ENCODE results near the gene UTP14C. TPM values are rescaled to one million over a fixed set of nuclear protein-coding genes. Genes with fewer than 3 reads are reported as not detected.
"Not testable (repeated sequence)": the region's sequence is repeated elsewhere in the genome, so short reads cannot be mapped to it uniquely, and the experiment has no call there.

The UTP14C gene, protein sequence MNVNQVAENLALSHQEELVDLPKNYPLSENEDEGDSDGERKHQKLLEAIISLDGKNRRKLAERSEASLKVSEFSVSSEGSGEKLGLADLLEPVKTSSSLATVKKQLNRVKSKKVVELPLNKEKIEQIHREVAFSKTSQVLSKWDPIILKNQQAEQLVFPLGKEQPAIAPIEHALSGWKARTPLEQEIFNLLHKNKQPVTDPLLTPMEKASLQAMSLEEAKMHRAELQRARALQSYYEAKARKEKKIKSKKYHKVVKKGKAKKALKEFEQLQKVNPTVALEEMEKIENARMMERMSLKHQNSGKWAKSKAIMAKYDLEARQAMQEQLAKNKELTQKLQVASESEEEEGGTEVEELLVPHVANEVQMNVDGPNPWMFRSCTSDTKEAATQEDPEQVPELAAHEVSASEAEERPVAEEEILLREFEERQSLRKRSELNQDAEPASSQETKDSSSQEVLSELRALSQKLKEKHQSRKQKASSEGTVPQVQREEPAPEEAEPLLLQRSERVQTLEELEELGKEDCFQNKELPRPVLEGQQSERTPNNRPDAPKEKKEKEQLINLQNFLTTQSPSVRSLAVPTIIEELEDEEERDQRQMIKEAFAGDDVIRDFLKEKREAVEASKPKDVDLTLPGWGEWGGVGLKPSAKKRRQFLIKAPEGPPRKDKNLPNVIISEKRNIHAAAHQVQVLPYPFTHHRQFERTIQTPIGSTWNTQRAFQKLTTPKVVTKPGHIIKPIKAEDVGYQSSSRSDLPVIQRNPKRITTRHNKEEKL
- 12.5 TPM for total RNA-seq

- peaks cover 0 to 4% (median 0%) of the 10 kb centered on the region in 3 donors for H3K4me1 ChIP-seq (ENCODE audit: control insufficient read depth in 3 of 3, insufficient read depth in 3 of 3, low read length in 3 of 3)
- no peak within 1 kb of the TSS for H3K9ac ChIP-seq (ENCODE audit: low read depth in 1 of 3, low read length in 3 of 3)
- H3K27me3 ChIP-seq (ENCODE audit: control insufficient read depth in 3 of 3, insufficient read depth in 3 of 3, low read length in 3 of 3): no peaks in the 10 kb centered on the region
- peaks cover 6 to 40% (median 28%) of the 10 kb centered on the region in 3 donors for H3K36me3 ChIP-seq (ENCODE audit: control insufficient read depth in 3 of 3, insufficient read depth in 3 of 3, low read length in 3 of 3)
- H3K9me3 ChIP-seq (ENCODE audit: control insufficient read depth in 3 of 3, low read length in 3 of 3): no peaks in the 10 kb centered on the region
- H3K27ac ChIP-seq (ENCODE audit: low read depth, low read length): no peak within 1 kb of the TSS
- no peak within 1 kb of the TSS for H3K4me3 ChIP-seq (ENCODE audit: low read length in 3 of 3)
Observed at GRCh38 chr13:52024481-52024880, at the start of gene UTP14C. Gene UTP14C, plus strand, starts transcription at chr13:52024691. Its CDS starts 4,114 bp downstream, at chr13:52028805.

- H3K9me3 ChIP-seq (ENCODE audit: control insufficient read depth in 3 of 3, low read length in 3 of 3): no peaks in the 10 kb centered on the region
- H3K27ac ChIP-seq (ENCODE audit: low read depth, low read length): no peak overlapping the region
- H3K4me3 ChIP-seq (ENCODE audit: low read length in 3 of 3): no peak overlapping the region
- H3K36me3 ChIP-seq (ENCODE audit: control insufficient read depth in 3 of 3, insufficient read depth in 3 of 3, low read length in 3 of 3): peaks cover 0 to 9% (median 0%) of the 10 kb centered on the region in 3 donors
- no peak overlapping the region for H3K9ac ChIP-seq (ENCODE audit: low read depth in 1 of 3, low read length in 3 of 3)
- H3K4me1 ChIP-seq (ENCODE audit: control insufficient read depth in 3 of 3, insufficient read depth in 3 of 3, low read length in 3 of 3): no peaks in the 10 kb centered on the region
- no peaks in the 10 kb centered on the region for H3K27me3 ChIP-seq (ENCODE audit: control insufficient read depth in 3 of 3, insufficient read depth in 3 of 3, low read length in 3 of 3)
Observed at GRCh38 chr13:51976423-51976822, 48.1 kb upstream of the UTP14C start.

DNA sequence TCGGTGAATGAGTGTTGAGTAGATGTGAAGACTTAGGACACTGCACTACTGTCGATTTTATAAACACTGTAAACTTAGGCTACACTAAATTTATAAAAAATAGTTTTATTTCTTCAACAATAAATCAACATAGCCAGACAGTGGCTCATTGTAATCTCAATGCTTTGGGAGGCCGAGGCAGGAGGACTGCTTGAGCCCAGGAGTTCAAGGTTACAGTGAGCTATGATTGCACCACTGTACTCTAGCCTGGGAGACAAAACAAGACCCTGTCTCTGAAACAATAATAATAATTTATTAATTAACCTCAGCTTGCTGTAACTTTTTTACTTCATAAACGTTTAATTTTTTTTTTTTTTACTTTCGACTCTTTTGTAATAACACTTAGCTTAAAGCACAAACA, 47.6 kb upstream of the UTP14C start:
- H3K27me3 ChIP-seq (ENCODE audit: control insufficient read depth in 3 of 3, insufficient read depth in 3 of 3, low read length in 3 of 3): no peaks in the 10 kb centered on the region
- no peak overlapping the region for H3K4me3 ChIP-seq (ENCODE audit: low read length in 3 of 3)
- H3K27ac ChIP-seq (ENCODE audit: low read depth, low read length): no peak overlapping the region
- H3K9me3 ChIP-seq (ENCODE audit: control insufficient read depth in 3 of 3, low read length in 3 of 3): no peaks in the 10 kb centered on the region
- no peaks in the 10 kb centered on the region for H3K4me1 ChIP-seq (ENCODE audit: control insufficient read depth in 3 of 3, insufficient read depth in 3 of 3, low read length in 3 of 3)
- peaks cover 0 to 9% (median 0%) of the 10 kb centered on the region in 3 donors for H3K36me3 ChIP-seq (ENCODE audit: control insufficient read depth in 3 of 3, insufficient read depth in 3 of 3, low read length in 3 of 3)
- no peak overlapping the region for H3K9ac ChIP-seq (ENCODE audit: low read depth in 1 of 3, low read length in 3 of 3)

GRCh38 chr13:51977625-51978024, 46.9 kb upstream of the UTP14C start:
- H3K36me3 ChIP-seq (ENCODE audit: control insufficient read depth in 3 of 3, insufficient read depth in 3 of 3, low read length in 3 of 3): peaks cover 0 to 9% (median 0%) of the 10 kb centered on the region in 3 donors
- H3K9ac ChIP-seq (ENCODE audit: low read depth in 1 of 3, low read length in 3 of 3): no peak overlapping the region
- H3K4me3 ChIP-seq (ENCODE audit: low read length in 3 of 3): no peak overlapping the region
- no peaks in the 10 kb centered on the region for H3K9me3 ChIP-seq (ENCODE audit: control insufficient read depth in 3 of 3, low read length in 3 of 3)
- H3K4me1 ChIP-seq (ENCODE audit: control insufficient read depth in 3 of 3, insufficient read depth in 3 of 3, low read length in 3 of 3): no peaks in the 10 kb centered on the region
- H3K27ac ChIP-seq (ENCODE audit: low read depth, low read length): no peak overlapping the region
- no peaks in the 10 kb centered on the region for H3K27me3 ChIP-seq (ENCODE audit: control insufficient read depth in 3 of 3, insufficient read depth in 3 of 3, low read length in 3 of 3)

DNA sequence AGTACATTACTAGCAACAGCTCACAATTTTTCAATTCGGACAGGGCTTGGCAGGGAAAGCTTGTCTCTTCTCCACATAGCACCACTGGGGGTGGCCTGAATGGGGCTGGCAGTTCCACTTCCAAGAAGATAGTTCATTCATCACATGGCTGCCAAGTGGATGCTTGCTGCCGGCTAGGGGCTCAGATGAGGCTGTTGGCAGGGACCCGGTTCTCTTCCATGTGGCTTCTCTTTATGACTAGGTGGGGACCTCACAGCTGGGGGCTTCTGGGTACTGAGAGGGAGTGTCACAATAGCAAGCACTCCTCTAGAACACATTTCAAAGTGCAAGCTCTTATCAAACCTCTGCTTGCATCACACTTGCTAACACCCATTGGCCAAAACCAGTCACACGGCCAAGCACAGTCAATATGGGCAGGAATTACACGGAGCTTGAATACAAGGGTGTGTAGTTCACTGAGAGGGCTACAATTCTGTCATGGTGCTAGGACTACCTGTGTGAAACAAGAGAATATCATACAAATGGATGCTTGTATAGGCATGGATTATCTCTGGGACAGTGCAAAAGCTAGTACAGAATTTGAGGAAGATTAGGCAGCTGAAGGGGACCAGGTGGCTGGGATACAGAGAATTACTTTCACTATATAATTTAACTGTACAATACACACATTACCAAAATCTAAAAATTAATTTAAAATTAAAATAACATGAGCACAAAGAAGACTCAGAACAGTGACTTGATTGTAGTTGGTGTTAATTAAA, 45.5 kb upstream of the UTP14C start:
- Histone ChIP-seq H3K4me3 (ENCODE audit: low read length in 3 of 3) (no peak overlapping the region), H3K9ac (ENCODE audit: low read depth in 1 of 3, low read length in 3 of 3) (no peak overlapping the region), H3K27ac (ENCODE audit: low read depth, low read length) (no peak overlapping the region), H3K4me1 (ENCODE audit: control insufficient read depth in 3 of 3, insufficient read depth in 3 of 3, low read length in 3 of 3) (no peaks in the 10 kb centered on the region), H3K27me3 (ENCODE audit: control insufficient read depth in 3 of 3, insufficient read depth in 3 of 3, low read length in 3 of 3) (no peaks in the 10 kb centered on the region), H3K9me3 (ENCODE audit: control insufficient read depth in 3 of 3, low read length in 3 of 3) (no peaks in the 10 kb centered on the region), H3K36me3 (ENCODE audit: control insufficient read depth in 3 of 3, insufficient read depth in 3 of 3, low read length in 3 of 3) (peaks cover 0 to 7% (median 0%) of the 10 kb centered on the region in 3 donors)

DNA sequence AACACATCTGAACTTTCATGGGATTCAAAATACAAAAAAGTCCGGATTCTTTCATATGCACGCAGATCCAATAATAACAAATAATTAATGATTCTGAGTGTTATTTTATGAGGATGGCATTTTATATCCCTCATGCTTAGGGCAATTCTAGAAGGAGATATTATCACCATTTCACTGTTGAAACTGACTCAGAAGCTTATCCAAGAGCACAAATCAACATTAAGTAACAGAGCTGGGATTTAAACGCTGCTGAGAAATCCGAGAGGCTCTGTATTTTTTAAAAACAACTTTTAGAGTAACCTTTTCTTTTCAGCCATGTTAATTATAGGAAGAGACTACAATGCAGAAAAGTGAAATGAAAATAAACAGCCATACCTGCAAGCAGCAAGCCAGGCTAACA, 43.6 kb upstream of the UTP14C start:
- Histone ChIP-seq H3K4me1 (ENCODE audit: control insufficient read depth in 3 of 3, insufficient read depth in 3 of 3, low read length in 3 of 3) (no peaks in the 10 kb centered on the region), H3K9ac (ENCODE audit: low read depth in 1 of 3, low read length in 3 of 3) (no peak overlapping the region), H3K9me3 (ENCODE audit: control insufficient read depth in 3 of 3, low read length in 3 of 3) (no peaks in the 10 kb centered on the region), H3K27me3 (ENCODE audit: control insufficient read depth in 3 of 3, insufficient read depth in 3 of 3, low read length in 3 of 3) (no peaks in the 10 kb centered on the region), H3K4me3 (ENCODE audit: low read length in 3 of 3) (no peak overlapping the region), H3K36me3 (ENCODE audit: control insufficient read depth in 3 of 3, insufficient read depth in 3 of 3, low read length in 3 of 3) (no peaks in the 10 kb centered on the region), H3K27ac (ENCODE audit: low read depth, low read length) (no peak overlapping the region)

DNA sequence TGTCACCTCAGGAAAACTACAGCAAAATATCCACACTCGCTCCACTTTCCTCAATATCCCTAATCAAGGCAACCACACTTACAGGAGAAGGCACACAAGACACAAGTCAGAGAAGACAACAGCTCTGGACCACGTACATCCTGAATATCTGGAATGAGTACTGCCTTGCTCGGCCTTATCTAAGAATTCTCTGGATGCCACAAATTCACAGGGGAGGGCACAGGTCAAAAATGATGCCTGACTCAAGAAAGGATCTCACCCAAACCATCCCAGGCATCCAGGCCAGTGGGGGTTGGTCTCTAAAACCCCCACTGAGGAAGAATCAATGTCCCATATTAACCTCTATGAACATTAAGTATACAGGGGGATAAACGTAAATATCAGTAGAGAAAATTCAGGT, 43.1 kb upstream of the UTP14C start:
- no peak overlapping the region for H3K27ac ChIP-seq (ENCODE audit: low read depth, low read length)
- no peaks in the 10 kb centered on the region for H3K9me3 ChIP-seq (ENCODE audit: control insufficient read depth in 3 of 3, low read length in 3 of 3)
- no peaks in the 10 kb centered on the region for H3K36me3 ChIP-seq (ENCODE audit: control insufficient read depth in 3 of 3, insufficient read depth in 3 of 3, low read length in 3 of 3)
- H3K4me3 ChIP-seq (ENCODE audit: low read length in 3 of 3): no peak overlapping the region
- H3K9ac ChIP-seq (ENCODE audit: low read depth in 1 of 3, low read length in 3 of 3): no peak overlapping the region
- no peaks in the 10 kb centered on the region for H3K4me1 ChIP-seq (ENCODE audit: control insufficient read depth in 3 of 3, insufficient read depth in 3 of 3, low read length in 3 of 3)
- no peaks in the 10 kb centered on the region for H3K27me3 ChIP-seq (ENCODE audit: control insufficient read depth in 3 of 3, insufficient read depth in 3 of 3, low read length in 3 of 3)

DNA sequence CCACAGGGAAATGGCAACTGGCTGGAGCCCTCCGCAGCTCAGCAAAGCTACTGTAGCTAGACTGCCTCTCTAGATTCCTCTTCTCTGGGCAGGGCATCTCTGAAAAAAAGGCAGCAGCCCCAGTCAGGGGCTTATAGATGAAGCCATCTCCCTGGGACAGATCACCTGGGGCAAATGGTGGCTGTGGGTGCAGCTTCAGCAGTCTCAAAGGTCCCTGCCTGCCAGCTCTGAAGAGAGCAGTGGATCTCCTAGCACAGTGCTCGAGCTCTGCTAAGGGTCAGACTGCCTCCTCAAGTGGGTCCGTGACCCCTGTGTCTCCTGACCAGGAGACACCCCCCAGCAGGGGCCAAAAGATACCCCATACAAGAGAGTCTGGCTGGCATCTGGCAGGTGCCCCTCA, 41.2 kb upstream of the UTP14C start:
- H3K4me3 ChIP-seq (ENCODE audit: low read length in 3 of 3); H3K27ac ChIP-seq (ENCODE audit: low read depth, low read length); H3K9me3 ChIP-seq (ENCODE audit: control insufficient read depth in 3 of 3, low read length in 3 of 3); H3K36me3 ChIP-seq (ENCODE audit: control insufficient read depth in 3 of 3, insufficient read depth in 3 of 3, low read length in 3 of 3); H3K4me1 ChIP-seq (ENCODE audit: control insufficient read depth in 3 of 3, insufficient read depth in 3 of 3, low read length in 3 of 3); H3K9ac ChIP-seq (ENCODE audit: low read depth in 1 of 3, low read length in 3 of 3); H3K27me3 ChIP-seq (ENCODE audit: control insufficient read depth in 3 of 3, insufficient read depth in 3 of 3, low read length in 3 of 3): not testable (repeated sequence)

- H3K9me3 ChIP-seq (ENCODE audit: control insufficient read depth in 3 of 3, low read length in 3 of 3); H3K27me3 ChIP-seq (ENCODE audit: control insufficient read depth in 3 of 3, insufficient read depth in 3 of 3, low read length in 3 of 3); H3K36me3 ChIP-seq (ENCODE audit: control insufficient read depth in 3 of 3, insufficient read depth in 3 of 3, low read length in 3 of 3); H3K27ac ChIP-seq (ENCODE audit: low read depth, low read length); H3K4me3 ChIP-seq (ENCODE audit: low read length in 3 of 3); H3K9ac ChIP-seq (ENCODE audit: low read depth in 1 of 3, low read length in 3 of 3); H3K4me1 ChIP-seq (ENCODE audit: control insufficient read depth in 3 of 3, insufficient read depth in 3 of 3, low read length in 3 of 3): not testable (repeated sequence)
Observed at GRCh38 chr13:51984904-51985303, 39.6 kb upstream of the UTP14C start.

All from skeletal muscle tissue (tissue), 4 donors.